HG03280 (cell line): ENCODE measurements around the gene BRD1.

Experiments
- ATAC-seq: cut with Tn5 transposase; IDR thresholded peaks from one replicate; pipeline ENCODE4 v1.9.1; 2021; ENCODE audit warnings: mild to moderate bottlenecking, moderate library complexity; ENCODE audit not compliant: unreplicated experiment

BRD1 gene

GRCh38 chr22:49803737-49804375 lies 23.8 kb downstream of the BRD1 start:
- ATAC-seq: no peak

GRCh38 chr22:49803134-49803533 lies 24.5 kb downstream of the BRD1 start:
- ATAC-seq: no peak

GRCh38 chr22:49801391-49802060 lies 26.1 kb downstream of the BRD1 start:
- no peak for ATAC-seq

- no peak for ATAC-seq
Observed at GRCh38 chr22:49800408-49801238, 27.1 kb downstream of the BRD1 start.

GRCh38 chr22:49799431-49800075 lies 28.1 kb downstream of the BRD1 start:
- ATAC-seq: no peak

GRCh38 chr22:49798486-49799151 lies 29.1 kb downstream of the BRD1 start:
- no peak for ATAC-seq

- no peak for ATAC-seq
Observed at GRCh38 chr22:49797706-49798105, 30.0 kb downstream of the BRD1 start.

- no peak for ATAC-seq
Observed at GRCh38 chr22:49796596-49797270, 30.9 kb downstream of the BRD1 start.

- ATAC-seq: no peak
Observed at GRCh38 chr22:49795521-49795920, 32.2 kb downstream of the BRD1 start.

GRCh38 chr22:49793871-49794270 lies 33.8 kb downstream of the BRD1 start:
- ATAC-seq: no peak

GRCh38 chr22:49793296-49793695 lies 34.4 kb downstream of the BRD1 start:
- no peak for ATAC-seq

GRCh38 chr22:49792107-49792506 lies 35.6 kb downstream of the BRD1 start:
- ATAC-seq: no peak

GRCh38 chr22:49791682-49792081 lies 36.0 kb downstream of the BRD1 start:
- no peak for ATAC-seq

- no peak for ATAC-seq
Observed at GRCh38 chr22:49790912-49791311, 36.8 kb downstream of the BRD1 start.

- ATAC-seq: no peak
Observed at GRCh38 chr22:49789289-49790141, 38.2 kb downstream of the BRD1 start.

GRCh38 chr22:49788504-49788903 lies 39.2 kb downstream of the BRD1 start:
- no peak for ATAC-seq

GRCh38 chr22:49787861-49788260 lies 39.8 kb downstream of the BRD1 start:
- ATAC-seq: no peak

GRCh38 chr22:49786976-49787706 lies 40.5 kb downstream of the BRD1 start:
- no peak for ATAC-seq
